H9 (cell line): Measurements from ENCODE around the gene DHX30. TPM values are rescaled to one million over a fixed set of nuclear protein-coding genes. Genes with fewer than 3 reads are reported as not detected.

Source experiments
- DNase-seq: peaks from one replicate; pipeline ENCODE4 v3.0.0-alpha.2; 2017
- H2AFZ ChIP-seq: one replicate; pipeline ENCODE4 v1.6.1; 2013; ENCODE audit warnings: mild to moderate bottlenecking, low read length, control low read depth, moderate library complexity
- H2AK5ac ChIP-seq: 2 replicates; pipeline ENCODE4 v1.6.1; 2013; ENCODE audit warnings: low read length, control low read depth, mixed read lengths; ENCODE audit not compliant: insufficient read length
- H2BK120ac ChIP-seq: one replicate; pipeline ENCODE4 v1.6.1; 2013; ENCODE audit warnings: low read depth, mild to moderate bottlenecking, low read length, control low read depth, inconsistent platforms; ENCODE audit not compliant: poor library complexity, severe bottlenecking
- H2BK12ac ChIP-seq: 2 replicates; pipeline ENCODE4 v1.6.1; 2013; ENCODE audit warnings: low read length, control low read depth, mixed read lengths, low read depth; ENCODE audit not compliant: insufficient read length
- H2BK15ac ChIP-seq: 2 replicates; pipeline ENCODE4 v1.6.1; 2013; ENCODE audit warnings: low read depth, low read length, control low read depth
- H2BK20ac ChIP-seq: one replicate; pipeline ENCODE4 v1.6.1; 2013; ENCODE audit warnings: low read depth, mild to moderate bottlenecking, low read length, control low read depth, inconsistent platforms; ENCODE audit not compliant: poor library complexity, severe bottlenecking
- H2BK5ac ChIP-seq: 2 replicates; pipeline ENCODE4 v1.6.1; 2013; ENCODE audit warnings: low read length, control low read depth, mixed read lengths; ENCODE audit not compliant: insufficient read length
- H3K14ac ChIP-seq: 2 replicates; pipeline ENCODE4 v1.6.1; 2013; ENCODE audit warnings: low read length, control low read depth; ENCODE audit not compliant: insufficient read depth
- H3K18ac ChIP-seq: 2 replicates; pipeline ENCODE4 v1.6.1; 2013; ENCODE audit warnings: low read depth, mild to moderate bottlenecking, mixed read lengths, low read length, control low read depth; ENCODE audit not compliant: insufficient read length
- H3K23ac ChIP-seq: 2 replicates; pipeline ENCODE4 v1.6.1; 2013; ENCODE audit warnings: low read length, control low read depth, mixed read lengths, low read depth; ENCODE audit not compliant: insufficient read length
- H3K23me2 ChIP-seq: 2 replicates; pipeline ENCODE4 v1.6.1; 2013; ENCODE audit warnings: low read depth, mild to moderate bottlenecking, mixed read lengths, low read length, control low read depth; ENCODE audit not compliant: insufficient read length, poor library complexity, severe bottlenecking
- H3K27ac ChIP-seq: 2 replicates; pipeline ENCODE4 v1.5.1; 2013; ENCODE audit warnings: low read length, control low read depth, mixed read lengths, low read depth; ENCODE audit not compliant: insufficient read length
- H3K27me3 ChIP-seq: 2 replicates; pipeline ENCODE4 v1.6.1; 2013; ENCODE audit warnings: low read length, control low read depth, inconsistent platforms; ENCODE audit not compliant: insufficient read depth
- H3K4ac ChIP-seq: 2 replicates; pipeline ENCODE4 v1.6.1; 2013; ENCODE audit warnings: low read depth, mild to moderate bottlenecking, control low read depth, inconsistent platforms, low read length, moderate library complexity
- H3K4me1 ChIP-seq: 2 replicates; pipeline ENCODE4 v1.6.1; 2013; ENCODE audit warnings: low read length, control low read depth, inconsistent platforms; ENCODE audit not compliant: insufficient read depth
- H3K4me2 ChIP-seq: 2 replicates; pipeline ENCODE4 v1.6.1; 2013; ENCODE audit warnings: low read length, control low read depth, mixed read lengths; ENCODE audit not compliant: insufficient read length, insufficient read depth
- H3K56ac ChIP-seq: 2 replicates; pipeline ENCODE4 v1.6.1; 2013; ENCODE audit warnings: low read depth, mild to moderate bottlenecking, mixed read lengths, low read length, control low read depth; ENCODE audit not compliant: insufficient read length
- H3K79me1 ChIP-seq: 2 replicates; pipeline ENCODE4 v1.6.1; 2013; ENCODE audit warnings: low read depth, mild to moderate bottlenecking, moderate library complexity, low read length, control low read depth, inconsistent platforms; ENCODE audit not compliant: insufficient read depth, poor library complexity, severe bottlenecking
- H3K79me2 ChIP-seq: 2 replicates; pipeline ENCODE4 v1.6.1; 2013; ENCODE audit warnings: low read length, control low read depth, inconsistent platforms; ENCODE audit not compliant: insufficient read depth
- H3K9ac ChIP-seq: 2 replicates; pipeline ENCODE4 v1.6.1; 2013; ENCODE audit warnings: low read length, control low read depth, mixed read lengths; ENCODE audit not compliant: insufficient read length; ENCODE audit errors: extremely low read depth
- H3K9me3 ChIP-seq: one replicate; pipeline ENCODE4 v1.6.1; 2013; ENCODE audit warnings: low read depth, low read length, inconsistent platforms; ENCODE audit not compliant: control insufficient read depth
- H3T11ph ChIP-seq: one replicate; pipeline ENCODE4 v1.6.1; 2013; ENCODE audit warnings: mild to moderate bottlenecking, low read length, control low read depth, inconsistent platforms
- H4K20me1 ChIP-seq: one replicate; pipeline ENCODE4 v1.6.1; 2013; ENCODE audit not compliant: control insufficient read depth, insufficient read length, insufficient read depth
- H4K5ac ChIP-seq: 2 replicates; pipeline ENCODE4 v1.6.1; 2013; ENCODE audit warnings: low read depth, mild to moderate bottlenecking, mixed read lengths, low read length, control low read depth; ENCODE audit not compliant: insufficient read length
- H4K8ac ChIP-seq: replicated peaks from 2 replicates; pipeline ENCODE4 v1.6.1; 2013; ENCODE audit warnings: low read length, control low read depth, mixed read lengths, low read depth; ENCODE audit not compliant: insufficient read length
- H4K91ac ChIP-seq: 2 replicates; pipeline ENCODE4 v1.6.1; 2013; ENCODE audit warnings: low read depth, mild to moderate bottlenecking, moderate library complexity, mixed read lengths, low read length, control low read depth; ENCODE audit not compliant: insufficient read length
- H3K27ac Mint-ChIP-seq, 3 experiments: 2 replicates in 2 of 3; 3 replicates in 1 of 3; pipeline ENCODE4 v1.8.0; 2020 to 2021; ENCODE audit warnings: mixed read lengths in 3 of 3, mild to moderate bottlenecking in 1 of 3, moderate library complexity in 1 of 3
- H3K27me3 Mint-ChIP-seq: 2 replicates; pipeline ENCODE4 v1.8.0; 2021; ENCODE audit warnings: low read depth, mild to moderate bottlenecking, moderate library complexity, mixed read lengths
- H3K36me3 Mint-ChIP-seq, 3 experiments: 2 replicates in 2 of 3; 3 replicates in 1 of 3; pipeline ENCODE4 v1.8.0; 2020 to 2021; ENCODE audit warnings: low read depth in 3 of 3, mixed read lengths in 3 of 3; ENCODE audit not compliant: insufficient read depth in 1 of 3
- H3K4me1 Mint-ChIP-seq, 2 experiments: 2 replicates each; pipeline ENCODE4 v1.8.0; 2020; ENCODE audit warnings: mixed read lengths in 2 of 2
- H3K4me3 Mint-ChIP-seq, 2 experiments: 2 replicates in 1 of 2; 3 replicates in 1 of 2; pipeline ENCODE4 v1.8.0; 2020 to 2021; ENCODE audit warnings: mild to moderate bottlenecking in 2 of 2, mixed read lengths in 2 of 2, moderate library complexity in 1 of 2
- H3K9me3 Mint-ChIP-seq, 2 experiments: 2 replicates in 1 of 2; 3 replicates in 1 of 2; pipeline ENCODE4 v1.8.0; 2020; ENCODE audit warnings: mild to moderate bottlenecking in 2 of 2, mixed read lengths in 2 of 2, moderate library complexity in 1 of 2
- WGBS: extraction: QIAGEN DNeasy Blood & Tissue Kit; methylation state at CpG from one replicate; pipeline ENCODE4 v1.1.7; 2013; ENCODE audit warnings: missing lambda C conversion rate, low lambda C conversion rate, mixed read lengths; ENCODE audit not compliant: insufficient read length; ENCODE audit errors: extremely low coverage; 5-methylcytosine and 5-hydroxymethylcytosine counted together
- total RNA-seq: library from RNA; stranded (reverse); gene quantifications from 2 replicates; pipeline ENCODE4 v1.2.1, GENCODE V29; 2021
- TF ChIP-seq, protein P1 (sequence below): fragments of 200-600 bp; sonication (generic); conservative IDR thresholded peaks from 3 replicates; pipeline ENCODE4 v1.8.0; 2021; ENCODE audit warnings: antibody characterized with exemption, mild to moderate bottlenecking

DHX30 gene
- total RNA-seq, 1 experiment from 2014 or later = 107 TPM

DNA sequence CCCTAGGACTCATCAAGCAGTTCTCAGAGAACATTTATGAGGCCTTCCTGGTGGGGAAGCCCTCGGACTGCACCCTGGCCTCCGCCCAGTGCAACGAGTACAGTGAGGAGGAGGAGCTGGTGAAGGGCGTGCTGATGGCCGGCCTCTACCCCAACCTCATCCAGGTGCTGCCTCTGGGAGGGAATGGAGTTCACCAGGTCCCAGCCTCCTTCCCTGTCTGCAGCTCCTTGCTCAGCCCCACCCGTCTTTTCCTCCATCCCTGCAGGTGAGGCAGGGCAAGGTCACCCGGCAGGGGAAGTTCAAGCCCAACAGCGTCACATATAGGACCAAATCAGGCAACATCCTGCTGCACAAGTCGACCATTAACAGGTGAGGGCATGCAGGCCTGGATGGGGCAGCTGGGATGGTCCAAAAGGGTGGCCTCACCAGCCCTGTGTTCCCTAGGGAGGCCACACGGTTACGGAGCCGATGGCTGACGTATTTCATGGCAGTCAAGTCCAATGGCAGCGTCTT, 46.3 kb downstream of the DHX30 start:
- H3K27me3 Mint-ChIP-seq = no peaks in the 10 kb centered on the region
- no peak overlapping the region for H3K18ac ChIP-seq
- no peak overlapping the region for H3K4me3 Mint-ChIP-seq
- no peak overlapping the region for H2AFZ ChIP-seq
- TF ChIP-seq, protein P1, sequence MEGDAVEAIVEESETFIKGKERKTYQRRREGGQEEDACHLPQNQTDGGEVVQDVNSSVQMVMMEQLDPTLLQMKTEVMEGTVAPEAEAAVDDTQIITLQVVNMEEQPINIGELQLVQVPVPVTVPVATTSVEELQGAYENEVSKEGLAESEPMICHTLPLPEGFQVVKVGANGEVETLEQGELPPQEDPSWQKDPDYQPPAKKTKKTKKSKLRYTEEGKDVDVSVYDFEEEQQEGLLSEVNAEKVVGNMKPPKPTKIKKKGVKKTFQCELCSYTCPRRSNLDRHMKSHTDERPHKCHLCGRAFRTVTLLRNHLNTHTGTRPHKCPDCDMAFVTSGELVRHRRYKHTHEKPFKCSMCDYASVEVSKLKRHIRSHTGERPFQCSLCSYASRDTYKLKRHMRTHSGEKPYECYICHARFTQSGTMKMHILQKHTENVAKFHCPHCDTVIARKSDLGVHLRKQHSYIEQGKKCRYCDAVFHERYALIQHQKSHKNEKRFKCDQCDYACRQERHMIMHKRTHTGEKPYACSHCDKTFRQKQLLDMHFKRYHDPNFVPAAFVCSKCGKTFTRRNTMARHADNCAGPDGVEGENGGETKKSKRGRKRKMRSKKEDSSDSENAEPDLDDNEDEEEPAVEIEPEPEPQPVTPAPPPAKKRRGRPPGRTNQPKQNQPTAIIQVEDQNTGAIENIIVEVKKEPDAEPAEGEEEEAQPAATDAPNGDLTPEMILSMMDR = no peak
- H3K9ac ChIP-seq = no peak overlapping the region
- H4K20me1 ChIP-seq = no peaks in the 10 kb centered on the region
- H3K23ac ChIP-seq = no peak overlapping the region
- H2BK120ac ChIP-seq = no peak overlapping the region
- H3K27ac ChIP-seq = no peak overlapping the region
- H3K4me2 ChIP-seq = no peak overlapping the region
- no peaks in the 10 kb centered on the region for H3K9me3 ChIP-seq
- no peaks in the 10 kb centered on the region for H3K9me3 Mint-ChIP-seq
- no peak overlapping the region for H4K91ac ChIP-seq
- no peak overlapping the region for H3T11ph ChIP-seq
- no peak overlapping the region for H3K4ac ChIP-seq
- H3K36me3 Mint-ChIP-seq = peaks cover 45 to 89% (median 77%) of the 10 kb centered on the region in 3 experiments
- H2AK5ac ChIP-seq = no peak overlapping the region
- no peak overlapping the region for H3K56ac ChIP-seq
- H3K4me1 Mint-ChIP-seq = 0 out of 4 replicates have a peak, but pooled peaks cover 0 to 3% of the 10 kb centered on the region in 2 experiments
- H3K4me1 ChIP-seq = no peaks in the 10 kb centered on the region
- no CpG with 5 or more reads among the region's 14 CpGs for WGBS
- H2BK12ac ChIP-seq = no peak overlapping the region
- no peaks in the 10 kb centered on the region for H3K23me2 ChIP-seq
- H4K8ac ChIP-seq = no peak overlapping the region
- H4K5ac ChIP-seq = no peak overlapping the region
- no peak overlapping the region for H2BK15ac ChIP-seq
- DNase-seq = no peak
- no peaks in the 10 kb centered on the region for H3K79me2 ChIP-seq
- H3K79me1 ChIP-seq = no peaks in the 10 kb centered on the region
- no peaks in the 10 kb centered on the region for H3K27me3 ChIP-seq
- no peak overlapping the region for H2BK20ac ChIP-seq
- no peak overlapping the region; a peak in 1 of 7 replicates for H3K27ac Mint-ChIP-seq
- H3K14ac ChIP-seq = no peak overlapping the region
- H2BK5ac ChIP-seq = no peak overlapping the region
